AG10803 (cell line): ENCODE results near the gene MFSD1.

Experiments used
- DNase-seq: peaks from one replicate; pipeline ENCODE4 v3.0.0; 2010; ENCODE audit warnings: low read depth
- H3K4me3 ChIP-seq: 2 replicates; pipeline ENCODE4 v1.5.1; 2011; ENCODE audit warnings: mild to moderate bottlenecking, low read length, control low read depth
- TF ChIP-seq, protein P1 (sequence below): conservative IDR thresholded peaks from 2 replicates; pipeline ENCODE4 v1.5.1; 2011; ENCODE audit warnings: mild to moderate bottlenecking, low read length, control low read depth, inconsistent platforms

MFSD1 gene

DNA sequence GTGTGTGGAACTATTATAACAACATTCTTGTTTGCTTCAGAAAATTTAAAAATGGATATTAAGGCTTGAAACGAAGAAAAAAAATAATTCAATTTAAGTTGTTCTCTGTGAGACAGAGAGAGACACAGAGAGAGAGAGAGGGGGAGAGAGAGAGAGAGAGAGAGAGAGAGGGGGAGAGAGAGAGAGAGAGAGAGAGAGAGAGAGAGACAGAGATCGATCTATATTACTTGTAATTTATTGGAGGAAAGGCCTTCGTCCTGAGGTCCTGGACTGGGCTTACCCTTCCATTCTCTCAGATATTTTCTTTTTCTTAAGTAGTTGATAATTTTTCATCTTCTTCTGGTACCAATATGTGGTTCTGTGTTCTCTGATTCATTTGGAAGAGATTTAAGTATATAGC, 25.9 kb downstream of the MFSD1 start:
- DNase-seq = no peak
- H3K4me3 ChIP-seq = no peak overlapping the region
- TF ChIP-seq, protein P1, sequence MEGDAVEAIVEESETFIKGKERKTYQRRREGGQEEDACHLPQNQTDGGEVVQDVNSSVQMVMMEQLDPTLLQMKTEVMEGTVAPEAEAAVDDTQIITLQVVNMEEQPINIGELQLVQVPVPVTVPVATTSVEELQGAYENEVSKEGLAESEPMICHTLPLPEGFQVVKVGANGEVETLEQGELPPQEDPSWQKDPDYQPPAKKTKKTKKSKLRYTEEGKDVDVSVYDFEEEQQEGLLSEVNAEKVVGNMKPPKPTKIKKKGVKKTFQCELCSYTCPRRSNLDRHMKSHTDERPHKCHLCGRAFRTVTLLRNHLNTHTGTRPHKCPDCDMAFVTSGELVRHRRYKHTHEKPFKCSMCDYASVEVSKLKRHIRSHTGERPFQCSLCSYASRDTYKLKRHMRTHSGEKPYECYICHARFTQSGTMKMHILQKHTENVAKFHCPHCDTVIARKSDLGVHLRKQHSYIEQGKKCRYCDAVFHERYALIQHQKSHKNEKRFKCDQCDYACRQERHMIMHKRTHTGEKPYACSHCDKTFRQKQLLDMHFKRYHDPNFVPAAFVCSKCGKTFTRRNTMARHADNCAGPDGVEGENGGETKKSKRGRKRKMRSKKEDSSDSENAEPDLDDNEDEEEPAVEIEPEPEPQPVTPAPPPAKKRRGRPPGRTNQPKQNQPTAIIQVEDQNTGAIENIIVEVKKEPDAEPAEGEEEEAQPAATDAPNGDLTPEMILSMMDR = no peak

DNA sequence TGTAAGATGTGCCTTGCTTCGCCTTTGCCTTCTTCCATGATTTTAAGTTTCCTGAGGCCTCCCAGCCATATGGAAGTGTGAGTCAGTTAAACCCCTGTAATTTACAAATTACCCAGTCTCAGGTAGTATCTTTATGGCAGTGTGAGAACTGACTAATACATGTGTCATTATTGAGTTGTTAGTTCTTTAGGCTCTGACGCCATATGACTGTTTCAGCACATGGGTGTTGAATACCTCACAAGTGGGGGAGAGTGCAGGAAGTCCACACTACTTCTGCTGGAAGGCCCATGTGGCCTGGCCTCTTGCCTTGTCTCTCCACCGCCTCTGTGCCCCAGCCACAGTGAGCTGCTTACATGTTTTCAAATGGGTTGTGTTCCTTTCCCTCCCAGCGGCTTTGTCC, 28.5 kb downstream of the MFSD1 start:
- TF ChIP-seq, protein P1 = no peak
- DNase-seq = peak; percentile 11
- H3K4me3 ChIP-seq = no peak overlapping the region

DNA sequence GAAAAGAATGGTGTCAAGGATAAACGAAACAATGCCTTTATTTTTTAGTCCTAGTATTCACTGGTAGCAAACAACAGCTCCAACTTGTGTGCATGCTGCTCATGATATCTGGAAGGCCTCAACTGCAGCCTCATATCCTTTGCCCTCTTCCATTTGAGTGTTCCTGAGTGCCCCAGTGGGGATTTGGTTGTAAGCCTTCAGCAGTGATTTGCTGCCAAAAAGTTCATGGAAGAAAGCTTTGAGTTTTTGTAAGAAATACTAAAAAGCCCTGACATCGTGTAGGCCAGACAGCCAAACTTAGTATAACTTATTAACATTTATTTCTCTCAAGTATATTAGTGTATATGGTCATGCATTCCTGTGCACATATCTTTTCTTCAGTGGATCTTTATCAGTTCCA, 30.0 kb downstream of the MFSD1 start:
- H3K4me3 ChIP-seq = no peak overlapping the region
- TF ChIP-seq, protein P1 = no peak
- no peak for DNase-seq

DNA sequence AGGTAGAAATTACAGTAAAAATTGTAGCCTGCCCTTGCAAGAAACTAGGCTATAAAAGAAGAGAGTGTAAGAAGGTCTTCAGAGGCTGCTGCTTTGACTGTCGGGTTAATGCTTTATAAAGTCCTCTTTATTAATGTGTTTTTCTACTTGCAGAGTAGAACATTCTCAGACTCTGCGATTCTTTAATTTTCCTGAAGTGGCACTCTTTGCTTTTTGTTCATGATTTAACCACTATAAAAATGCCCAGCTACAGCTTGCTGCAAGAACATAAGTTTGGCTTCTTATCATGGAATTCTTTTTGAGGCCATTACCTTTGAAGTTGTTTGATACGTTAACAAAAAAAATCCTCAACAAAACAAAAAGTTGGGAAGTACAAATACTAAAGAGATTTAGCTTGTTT, 33.8 kb downstream of the MFSD1 start:
- DNase-seq = no peak
- TF ChIP-seq, protein P1 = no peak
- H3K4me3 ChIP-seq = no peak overlapping the region

DNA sequence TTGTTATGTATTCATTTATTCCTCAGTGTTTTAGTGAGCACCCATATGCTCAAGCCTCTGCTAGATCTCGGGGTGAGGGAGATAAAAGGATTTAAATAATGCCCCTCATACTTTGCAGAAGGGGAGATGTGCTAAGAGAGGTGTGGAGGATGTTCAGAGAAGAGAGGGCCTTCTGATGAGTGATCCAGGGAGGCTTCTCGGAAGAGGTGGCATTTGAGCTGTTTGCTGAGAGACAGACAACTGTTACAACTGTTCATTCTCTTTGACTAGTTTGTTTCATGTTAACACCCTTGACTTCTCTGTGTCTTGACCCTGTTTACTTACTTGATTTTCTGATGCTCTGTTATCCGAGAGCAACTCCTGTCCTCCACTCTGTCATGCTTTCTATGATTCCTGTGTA, 34.5 kb downstream of the MFSD1 start:
- DNase-seq = no peak
- H3K4me3 ChIP-seq = no peak overlapping the region
- TF ChIP-seq, protein P1 = no peak

DNA sequence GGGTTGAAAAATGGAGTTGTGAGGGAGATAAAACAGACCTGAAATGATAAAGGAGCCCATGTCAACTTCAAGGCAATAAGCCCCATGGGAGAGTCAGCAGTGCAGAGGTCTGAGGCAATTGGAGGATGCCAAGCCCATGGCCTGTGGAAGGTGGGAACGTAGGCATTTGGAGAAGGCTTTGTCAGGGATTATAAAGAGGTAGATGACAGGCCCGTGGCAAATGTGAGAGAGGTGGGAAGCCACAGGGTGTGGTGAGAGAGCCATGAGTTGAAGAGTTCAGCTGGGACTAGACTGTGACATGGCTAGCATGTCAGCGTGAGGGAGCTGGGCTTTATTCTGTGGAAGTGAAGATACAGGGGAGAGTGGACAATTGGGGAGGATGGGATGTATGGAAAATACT, 35.4 kb downstream of the MFSD1 start:
- TF ChIP-seq, protein P1 = no peak
- H3K4me3 ChIP-seq = no peak overlapping the region
- DNase-seq = no peak

DNA sequence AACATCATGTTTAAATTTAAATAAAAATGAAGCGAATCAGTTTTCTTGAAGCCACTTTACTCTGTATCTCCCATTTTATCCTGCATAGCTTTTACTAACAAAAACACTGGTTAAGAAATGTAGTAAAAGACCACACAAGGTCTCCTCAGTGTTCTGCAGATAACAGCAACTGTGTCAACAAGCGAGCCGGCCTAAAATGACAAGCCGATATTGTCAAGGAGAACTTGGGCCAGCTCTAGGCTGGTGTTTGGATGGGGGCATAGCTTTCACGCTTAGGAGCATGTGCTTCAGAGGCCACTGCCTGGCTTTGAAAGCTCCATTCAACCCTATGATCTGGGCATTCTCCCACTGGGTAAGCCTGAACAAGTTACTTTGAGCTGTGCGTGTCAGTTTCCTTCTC, 38.1 kb downstream of the MFSD1 start:
- no peak overlapping the region for H3K4me3 ChIP-seq
- TF ChIP-seq, protein P1 = no peak
- no peak for DNase-seq
